ENCODE measurements around the gene HTRA3.

HTRA3 gene

DNA sequence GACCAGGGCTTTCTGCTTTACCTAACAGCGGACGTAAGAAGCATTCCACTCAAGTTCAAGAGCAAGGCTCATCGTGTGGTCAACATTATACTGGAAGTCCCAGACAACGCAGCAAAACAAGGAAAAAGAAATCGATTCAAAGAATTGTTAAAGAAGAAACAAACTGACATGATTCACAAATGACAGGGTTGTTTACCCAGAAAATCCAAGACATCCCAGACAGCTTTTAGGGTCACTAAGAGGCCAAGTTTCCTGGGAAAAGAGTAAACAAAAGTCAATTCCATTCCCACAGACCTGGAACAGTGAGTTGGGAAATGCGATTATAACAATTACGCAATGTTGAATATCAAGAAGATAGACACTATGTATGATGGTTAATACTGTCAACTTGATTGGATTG is 21.5 kb upstream of the HTRA3 start:
- no peak overlapping the region for H4K5ac ChIP-seq (ENCODE audit: low read length)
- no peak overlapping the region for H3K4me2 ChIP-seq (ENCODE audit: low read length)
- H2BK120ac ChIP-seq (ENCODE audit: low read depth, low read length), result no peak overlapping the region
- no peak overlapping the region for H2BK5ac ChIP-seq (ENCODE audit: low read length)
- DNase-seq, result no peak
- H3K56ac ChIP-seq (ENCODE audit: low read length), result peak overlapping the region; percentile 15
- H2AK5ac ChIP-seq (ENCODE audit: low read length), result no peak overlapping the region
- no peak overlapping the region for H3K4ac ChIP-seq (ENCODE audit: low read depth, low read length)
- H3K18ac ChIP-seq (ENCODE audit: low read length), result no peak overlapping the region
- peaks cover 3% of the 10 kb centered on the region for H3K4me1 ChIP-seq (ENCODE audit: control insufficient read depth, low read depth, low read length)
- H3K23ac ChIP-seq (ENCODE audit: low read length), result no peak overlapping the region
- H3K79me2 ChIP-seq (ENCODE audit: control insufficient read depth, insufficient read depth, low read length), result no peaks in the 10 kb centered on the region
- H3K4me3 ChIP-seq (ENCODE audit: low read length), result no peak overlapping the region
- H4K8ac ChIP-seq (ENCODE audit: low read depth, low read length), result no peak overlapping the region
- no peaks in the 10 kb centered on the region for H3K79me1 ChIP-seq (ENCODE audit: low read length)
- H2BK15ac ChIP-seq (replicated peaks; ENCODE audit: low read depth), result no peak overlapping the region
- WGBS (ENCODE audit: extremely low coverage, insufficient coverage, low lambda C conversion rate), result no CpG with 5 or more reads among the region's 7 CpGs
- H3K27me3 ChIP-seq (ENCODE audit: insufficient read depth, low read length, poor library complexity), result no peaks in the 10 kb centered on the region
- H3K36me3 ChIP-seq (ENCODE audit: control insufficient read depth, insufficient read depth, low read length), result no peaks in the 10 kb centered on the region
- no peak overlapping the region for H3K9ac ChIP-seq (ENCODE audit: low read length)
- no peak overlapping the region for H3K27ac ChIP-seq (ENCODE audit: low read depth, low read length)

DNA sequence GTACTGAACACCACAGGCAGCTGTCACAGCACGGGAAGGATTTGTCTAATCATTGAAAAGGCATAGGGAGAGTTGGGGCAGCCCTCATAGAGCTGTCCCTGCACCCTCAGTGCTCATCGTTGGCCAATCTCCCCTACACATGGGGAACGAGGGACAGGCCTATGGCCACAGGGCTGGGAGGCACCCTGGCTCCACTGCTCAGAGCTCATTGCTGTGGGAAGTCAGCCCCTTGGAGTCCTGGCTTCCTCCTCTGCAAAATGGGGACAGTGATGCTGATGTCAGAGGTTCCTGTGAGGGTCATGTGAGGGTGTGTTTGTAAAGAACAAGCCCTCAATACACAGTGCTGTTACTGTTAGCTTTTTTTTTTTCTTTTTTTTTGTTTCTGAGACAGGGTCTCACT is 19.3 kb upstream of the HTRA3 start:
- H3K4me1 ChIP-seq (ENCODE audit: control insufficient read depth, low read depth, low read length), result peaks cover 3% of the 10 kb centered on the region
- H3K27me3 ChIP-seq (ENCODE audit: insufficient read depth, low read length, poor library complexity), result no peaks in the 10 kb centered on the region

DNA sequence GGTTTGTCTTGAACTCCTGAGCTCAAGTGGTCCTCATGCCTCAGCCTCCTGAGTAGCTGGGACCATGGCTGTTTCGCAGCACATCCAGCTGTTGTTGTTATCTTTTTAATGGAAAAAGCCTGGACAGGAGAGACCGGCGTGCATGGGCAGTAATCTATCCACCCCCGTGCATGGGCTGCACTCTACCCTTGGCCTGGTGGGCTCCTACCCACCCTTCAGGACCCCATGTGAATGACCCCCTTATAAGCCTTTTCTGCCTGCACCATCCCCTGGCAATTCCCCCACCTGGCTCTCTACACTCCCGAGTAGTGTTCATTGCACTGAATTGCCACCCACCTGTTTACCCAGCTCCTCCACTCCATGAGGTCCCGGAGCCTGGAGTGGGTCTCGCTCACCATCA is 18.9 kb upstream of the HTRA3 start:
- no peak overlapping the region for H4K8ac ChIP-seq (ENCODE audit: low read depth, low read length)
- DNase-seq, result no peak
- H3K36me3 ChIP-seq (ENCODE audit: control insufficient read depth, insufficient read depth, low read length), result no peaks in the 10 kb centered on the region
- no peaks in the 10 kb centered on the region for H3K79me1 ChIP-seq (ENCODE audit: low read length)
- no peak overlapping the region for H3K4me2 ChIP-seq (ENCODE audit: low read length)
- H4K5ac ChIP-seq (ENCODE audit: low read length), result no peak overlapping the region
- H3K4me1 ChIP-seq (ENCODE audit: control insufficient read depth, low read depth, low read length), result peaks cover 3% of the 10 kb centered on the region
- H3K27me3 ChIP-seq (ENCODE audit: insufficient read depth, low read length, poor library complexity), result no peaks in the 10 kb centered on the region
- H3K56ac ChIP-seq (ENCODE audit: low read length), result no peak overlapping the region
- no CpG with 5 or more reads among the region's 7 CpGs for WGBS (ENCODE audit: extremely low coverage, insufficient coverage, low lambda C conversion rate)
- no peaks in the 10 kb centered on the region for H3K79me2 ChIP-seq (ENCODE audit: control insufficient read depth, insufficient read depth, low read length)
- H2BK120ac ChIP-seq (ENCODE audit: low read depth, low read length), result no peak overlapping the region
- H3K18ac ChIP-seq (ENCODE audit: low read length), result no peak overlapping the region
- no peak overlapping the region for H3K4me3 ChIP-seq (ENCODE audit: low read length)
- no peak overlapping the region for H3K27ac ChIP-seq (ENCODE audit: low read depth, low read length)
- H3K4ac ChIP-seq (ENCODE audit: low read depth, low read length), result no peak overlapping the region
- H2BK15ac ChIP-seq (replicated peaks; ENCODE audit: low read depth), result no peak overlapping the region
- no peak overlapping the region for H2BK5ac ChIP-seq (ENCODE audit: low read length)
- no peak overlapping the region for H3K9ac ChIP-seq (ENCODE audit: low read length)
- no peak overlapping the region for H2AK5ac ChIP-seq (ENCODE audit: low read length)
- no peak overlapping the region for H3K23ac ChIP-seq (ENCODE audit: low read length)

More for the DNA sequence above, 19.3 kb upstream of the HTRA3 start:
- H4K5ac ChIP-seq (ENCODE audit: low read length), result no peak overlapping the region
- no CpG with 5 or more reads among the region's 3 CpGs for WGBS (ENCODE audit: extremely low coverage, insufficient coverage, low lambda C conversion rate)
- no peak overlapping the region for H3K27ac ChIP-seq (ENCODE audit: low read depth, low read length)
- H3K79me1 ChIP-seq (ENCODE audit: low read length), result no peaks in the 10 kb centered on the region
- H3K4me2 ChIP-seq (ENCODE audit: low read length), result no peak overlapping the region
- no peak overlapping the region for H4K8ac ChIP-seq (ENCODE audit: low read depth, low read length)
- H3K36me3 ChIP-seq (ENCODE audit: control insufficient read depth, insufficient read depth, low read length), result no peaks in the 10 kb centered on the region
- H2AK5ac ChIP-seq (ENCODE audit: low read length), result no peak overlapping the region
- no peaks in the 10 kb centered on the region for H3K79me2 ChIP-seq (ENCODE audit: control insufficient read depth, insufficient read depth, low read length)
- DNase-seq, result no peak
- H3K4ac ChIP-seq (ENCODE audit: low read depth, low read length), result no peak overlapping the region
- no peak overlapping the region for H3K4me3 ChIP-seq (ENCODE audit: low read length)
- no peak overlapping the region for H2BK120ac ChIP-seq (ENCODE audit: low read depth, low read length)
- no peak overlapping the region for H3K56ac ChIP-seq (ENCODE audit: low read length)
- no peak overlapping the region for H2BK15ac ChIP-seq (replicated peaks; ENCODE audit: low read depth)
- no peak overlapping the region for H3K9ac ChIP-seq (ENCODE audit: low read length)
- H2BK5ac ChIP-seq (ENCODE audit: low read length), result no peak overlapping the region
- H3K18ac ChIP-seq (ENCODE audit: low read length), result no peak overlapping the region
- H3K23ac ChIP-seq (ENCODE audit: low read length), result no peak overlapping the region

DNA sequence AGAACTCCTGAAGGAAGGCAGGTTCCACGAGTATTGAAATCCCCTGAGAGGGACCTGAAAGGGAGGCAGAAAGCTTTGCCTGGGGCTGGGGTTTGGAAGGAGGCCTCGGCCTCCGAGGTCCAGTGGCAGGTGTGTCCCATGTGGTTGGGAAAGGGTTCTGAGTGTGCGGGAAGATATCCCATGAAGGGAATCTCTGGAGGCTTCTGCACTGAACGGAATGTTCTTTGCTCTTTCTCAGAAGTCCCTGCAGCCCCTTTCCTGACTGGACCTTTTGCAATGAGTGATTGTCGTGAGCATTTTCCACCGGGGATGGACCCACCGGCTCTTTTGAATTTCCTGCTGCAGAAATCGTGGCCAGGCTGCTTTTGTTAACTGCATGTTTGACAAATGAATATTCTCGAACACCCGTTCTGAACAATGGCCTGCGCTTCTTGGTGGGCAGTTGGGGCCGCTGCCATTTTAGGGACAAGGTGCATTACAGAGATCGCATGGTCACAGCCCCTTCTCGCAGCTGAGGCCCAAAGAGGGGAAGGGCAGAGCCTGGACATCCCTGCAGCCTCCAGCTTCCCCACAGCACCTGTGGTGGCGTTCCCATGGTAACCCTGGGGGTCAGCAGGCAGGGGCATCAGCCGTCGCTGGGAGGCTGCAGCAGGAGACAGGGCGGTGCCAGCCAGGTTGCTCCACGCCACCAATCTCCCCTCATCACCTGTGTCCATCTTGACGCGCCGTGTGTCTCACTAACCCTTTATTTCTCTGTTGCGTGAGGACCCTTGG is 18.3 kb upstream of the HTRA3 start:
- DNase-seq, result no peak
- H3K4me3 ChIP-seq (ENCODE audit: low read length), result no peak overlapping the region
- no peak overlapping the region for H3K4ac ChIP-seq (ENCODE audit: low read depth, low read length)
- H2AK5ac ChIP-seq (ENCODE audit: low read length), result no peak overlapping the region
- peaks cover 3% of the 10 kb centered on the region for H3K4me1 ChIP-seq (ENCODE audit: control insufficient read depth, low read depth, low read length)
- no peak overlapping the region for H4K8ac ChIP-seq (ENCODE audit: low read depth, low read length)
- H4K5ac ChIP-seq (ENCODE audit: low read length), result no peak overlapping the region
- no peaks in the 10 kb centered on the region for H3K79me2 ChIP-seq (ENCODE audit: control insufficient read depth, insufficient read depth, low read length)
- H3K27ac ChIP-seq (ENCODE audit: low read depth, low read length), result no peak overlapping the region
- H2BK5ac ChIP-seq (ENCODE audit: low read length), result no peak overlapping the region
- H2BK120ac ChIP-seq (ENCODE audit: low read depth, low read length), result no peak overlapping the region
- no peak overlapping the region for H3K56ac ChIP-seq (ENCODE audit: low read length)
- H3K4me2 ChIP-seq (ENCODE audit: low read length), result no peak overlapping the region
- no peaks in the 10 kb centered on the region for H3K79me1 ChIP-seq (ENCODE audit: low read length)
- H3K9ac ChIP-seq (ENCODE audit: low read length), result no peak overlapping the region
- H3K23ac ChIP-seq (ENCODE audit: low read length), result no peak overlapping the region
- WGBS (ENCODE audit: extremely low coverage, insufficient coverage, low lambda C conversion rate), result no CpG with 5 or more reads among the region's 24 CpGs
- no peaks in the 10 kb centered on the region for H3K27me3 ChIP-seq (ENCODE audit: insufficient read depth, low read length, poor library complexity)
- H3K36me3 ChIP-seq (ENCODE audit: control insufficient read depth, insufficient read depth, low read length), result no peaks in the 10 kb centered on the region
- H3K18ac ChIP-seq (ENCODE audit: low read length), result no peak overlapping the region
- H2BK15ac ChIP-seq (replicated peaks; ENCODE audit: low read depth), result no peak overlapping the region

DNA sequence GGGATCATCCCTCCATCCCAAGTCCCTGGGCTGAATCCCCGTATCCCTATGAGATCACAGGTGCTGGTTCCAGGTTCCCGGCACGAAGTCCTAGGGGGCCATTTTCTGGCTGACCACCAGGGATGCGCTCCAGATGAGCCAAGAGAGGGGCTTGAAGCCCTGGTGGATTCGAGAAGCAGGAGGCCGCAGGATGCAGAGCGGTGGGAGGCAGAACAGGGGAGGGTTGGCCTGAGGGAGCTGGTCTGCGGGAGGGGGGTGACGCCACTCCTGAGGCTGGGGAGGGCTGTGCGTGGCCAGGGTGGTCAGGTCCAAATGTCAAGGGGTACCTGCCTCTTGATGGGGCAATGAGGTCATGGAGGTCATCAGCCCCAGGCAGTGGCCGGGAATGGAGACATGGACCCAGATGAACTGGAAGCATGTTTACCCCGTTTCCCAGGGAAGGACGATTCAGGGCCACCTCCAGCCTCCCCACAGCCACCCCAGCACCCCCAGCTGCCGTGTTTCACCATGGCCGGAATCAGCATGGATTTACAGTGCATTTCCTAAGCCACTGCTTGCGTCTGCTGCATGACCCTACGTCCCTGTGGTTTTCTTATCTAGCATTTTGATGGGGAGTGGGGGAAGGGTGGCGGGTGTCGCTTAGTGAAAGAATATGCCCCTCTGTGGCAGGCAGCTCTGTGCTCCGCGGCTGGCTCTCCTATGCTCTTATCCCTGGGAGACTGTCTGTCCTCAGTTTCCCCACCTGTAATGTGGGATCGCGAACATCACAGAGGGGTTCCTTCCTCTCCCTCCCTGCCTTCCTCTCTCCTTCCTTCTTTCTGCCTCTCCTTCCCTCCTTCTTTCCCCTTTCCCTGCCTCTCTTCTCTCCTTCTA is 17.0 kb upstream of the HTRA3 start:
- Histone ChIP-seq H3K79me2 (ENCODE audit: control insufficient read depth, insufficient read depth, low read length) (no peaks in the 10 kb centered on the region), H3K4me3 (ENCODE audit: low read length) (no peak overlapping the region), H3K18ac (ENCODE audit: low read length) (no peak overlapping the region), H2BK5ac (ENCODE audit: low read length) (no peak overlapping the region), H3K79me1 (ENCODE audit: low read length) (no peaks in the 10 kb centered on the region), H3K9ac (ENCODE audit: low read length) (peak overlapping the region; percentile 8), H3K56ac (ENCODE audit: low read length) (peak overlapping the region; percentile 54), H3K4ac (ENCODE audit: low read depth, low read length) (no peak overlapping the region), H4K5ac (ENCODE audit: low read length) (no peak overlapping the region), H2AK5ac (ENCODE audit: low read length) (no peak overlapping the region), H3K23ac (ENCODE audit: low read length) (no peak overlapping the region), H3K4me2 (ENCODE audit: low read length) (no peak overlapping the region), H2BK120ac (ENCODE audit: low read depth, low read length) (no peak overlapping the region), H3K27ac (ENCODE audit: low read depth, low read length) (no peak overlapping the region), H4K8ac (ENCODE audit: low read depth, low read length) (no peak overlapping the region), H3K27me3 (ENCODE audit: insufficient read depth, low read length, poor library complexity) (no peaks in the 10 kb centered on the region), H2BK15ac (replicated peaks; ENCODE audit: low read depth) (no peak overlapping the region), H3K36me3 (ENCODE audit: control insufficient read depth, insufficient read depth, low read length) (no peaks in the 10 kb centered on the region), H3K4me1 (ENCODE audit: control insufficient read depth, low read depth, low read length) (peaks cover 3% of the 10 kb centered on the region)
- WGBS (ENCODE audit: extremely low coverage, insufficient coverage, low lambda C conversion rate), result no CpG with 5 or more reads among the region's 23 CpGs
- peak; percentile 60 for DNase-seq

Measured in mesendoderm (in vitro differentiated cells).